Endothelial cell of umbilical vein (primary cell): ENCODE results near the gene NUDT6. TPM values are rescaled to one million over a fixed set of nuclear protein-coding genes. Genes with fewer than 3 reads are reported as not detected.

Source experiments
- BruUV-seq: library from RNA; stranded (reverse); fragments of 400-500 nt; replicated peaks from 2 replicates; lab custom pipeline; 2021; lab: Mats Ljungman, UMichigan
- CTCF ChIA-PET: fragments of 300-600, 350-600 bp; sonication (Branson Sonifier 250); formaldehyde crosslinking; loops from one replicate; lab custom pipeline; 2021; ENCODE audit warnings: antibody characterized with exemption, inconsistent platforms; lab: Charles Lee
- POLR2A ChIA-PET: fragments of 300-600, 350-600 bp; sonication (Branson Sonifier 250); formaldehyde crosslinking; loops from one replicate; lab custom pipeline; 2021; ENCODE audit warnings: antibody characterized with exemption, inconsistent platforms; lab: Charles Lee
- DNase-seq: peaks from one replicate; pipeline ENCODE4 v3.0.0-alpha.2; 2011; ENCODE audit warnings: low read depth, low spot score
- FAIRE-seq: peaks from 2 replicates; lab custom pipeline; 2011; peaks lifted over from hg19 to GRCh38; lab: Jason Lieb, UNC
- H2AFZ ChIP-seq: 2 replicates; pipeline ENCODE4 v1.6.0; 2012; ENCODE audit warnings: low read depth, low read length, control low read depth, inconsistent platforms
- H3K27ac ChIP-seq: 2 replicates; pipeline ENCODE4 v1.5.1; 2011; ENCODE audit warnings: low read depth, mild to moderate bottlenecking, control low read depth, low read length, moderate library complexity; ENCODE audit not compliant: insufficient read depth
- H3K27me3 ChIP-seq, 2 experiments: 2 replicates each; pipeline versions ENCODE4 v1.6.0 to v1.6.1; 2011; ENCODE audit warnings: low read length in 2 of 2, mixed read lengths in 1 of 2; ENCODE audit not compliant: control insufficient read depth in 2 of 2, insufficient read depth in 2 of 2
- H3K36me3 ChIP-seq, 2 experiments: 2 replicates in 1 of 2; 3 replicates in 1 of 2; pipeline ENCODE4 v1.5.1; 2011; ENCODE audit warnings: low read length in 2 of 2, mild to moderate bottlenecking in 1 of 2, moderate library complexity in 1 of 2; ENCODE audit not compliant: control insufficient read depth in 2 of 2, insufficient read depth in 2 of 2; ENCODE audit errors: extremely low read depth in 1 of 2
- H3K4me1 ChIP-seq: 3 replicates; pipeline ENCODE4 v1.5.1; 2011; ENCODE audit warnings: mild to moderate bottlenecking, low read length; ENCODE audit not compliant: control insufficient read depth, insufficient read depth; ENCODE audit errors: extremely low read depth
- H3K4me2 ChIP-seq: 2 replicates; pipeline ENCODE4 v1.6.1; 2011; ENCODE audit warnings: low read length, control low read depth, mixed read lengths; ENCODE audit not compliant: insufficient read depth
- H3K4me3 ChIP-seq, 3 experiments: fragments of 200-600 bp in 1 of 3; sonication (generic), shearing (Covaris generic) in 1 of 3; replicated peaks in 1 of 3; 2 replicates each; pipeline ENCODE4 v1.5.1; 2011 to 2016; ENCODE audit warnings: control low read depth in 3 of 3, low read length in 3 of 3, mild to moderate bottlenecking in 2 of 3, inconsistent platforms in 1 of 3, low read depth in 1 of 3, moderate library complexity in 1 of 3; ENCODE audit not compliant: insufficient read depth in 1 of 3
- H3K79me2 ChIP-seq: 2 replicates; pipeline ENCODE4 v1.6.0; 2012; ENCODE audit warnings: low read length, inconsistent platforms; ENCODE audit not compliant: control insufficient read depth, insufficient read depth
- H3K9ac ChIP-seq: replicated peaks from 2 replicates; pipeline ENCODE3; 2011; ENCODE audit warnings: low read length, control low read depth; ENCODE audit not compliant: insufficient read depth; ENCODE audit errors: extremely low read depth
- H3K9me1 ChIP-seq: replicated peaks from 3 replicates; pipeline ENCODE4 v1.6.0; 2011; ENCODE audit warnings: mild to moderate bottlenecking, low read length; ENCODE audit not compliant: control insufficient read depth, insufficient read depth; ENCODE audit errors: extremely low read depth
- H3K9me3 ChIP-seq: replicated peaks from 2 replicates; pipeline ENCODE4 v1.5.1; 2012; ENCODE audit warnings: low read length, inconsistent platforms; ENCODE audit not compliant: control insufficient read depth, insufficient read depth
- H4K20me1 ChIP-seq: replicated peaks from 2 replicates; pipeline ENCODE3; 2011; ENCODE audit warnings: mild to moderate bottlenecking, low read length; ENCODE audit not compliant: control insufficient read depth, insufficient read depth; ENCODE audit errors: extremely low read depth
- EZH2 ChIP-seq: IDR thresholded peaks from 2 replicates; pipeline ENCODE4 v1.6.1; 2012; ENCODE audit warnings: borderline replicate concordance, low read depth, mild to moderate bottlenecking, moderate library complexity, low read length, inconsistent platforms; ENCODE audit not compliant: severe bottlenecking
- FOS ChIP-seq: IDR thresholded peaks from 2 replicates; pipeline ENCODE4 v1.6.1; 2011; ENCODE audit warnings: mild to moderate bottlenecking, low read length, moderate library complexity, borderline replicate concordance; ENCODE audit not compliant: insufficient read depth
- GATA2 ChIP-seq: IDR thresholded peaks from 2 replicates; pipeline ENCODE4 v1.7.0; 2011; ENCODE audit warnings: low read depth, mild to moderate bottlenecking, moderate library complexity, mixed read lengths, low read length; ENCODE audit not compliant: insufficient read length, insufficient read depth
- JUN ChIP-seq: IDR thresholded peaks from 2 replicates; pipeline ENCODE4 v1.6.1; 2011; ENCODE audit warnings: borderline replicate concordance, low read depth; ENCODE audit not compliant: insufficient read length, insufficient read depth
- MYC ChIP-seq: IDR thresholded peaks from one replicate; pipeline ENCODE4 v1.6.1; 2011; ENCODE audit warnings: mild to moderate bottlenecking, low read depth, low read length
- POLR2A ChIP-seq: IDR thresholded peaks from 2 replicates; pipeline ENCODE4 v1.6.1; 2012; ENCODE audit warnings: low read depth, mild to moderate bottlenecking, control low read depth, low read length
- POLR2AphosphoS5 ChIP-seq: IDR thresholded peaks from 2 replicates; pipeline ENCODE4 v1.6.1; 2012; ENCODE audit warnings: low read depth, mild to moderate bottlenecking, control low read depth, low read length, moderate library complexity; ENCODE audit not compliant: insufficient read depth
- dilution Hi-C: fragments of 300-500 bp; cut with MboI; formaldehyde crosslinking; loops from one replicate; pipeline ENCODE4 v1.15.0; 2019; ENCODE audit warnings: low sequenced_read_pairs; ENCODE audit not compliant: extremely low pct_ligation_motif_present
- intact Hi-C: fragments of 100-400 bp; cut with micrococcal nuclease; formaldehyde crosslinking; loops from one replicate; pipeline ENCODE4 v1.10.0; 2022
- polyA plus RNA-seq, 4 experiments: library from polyadenylated mRNA; depleted of rRNA in 3 of 4; stranded (reverse) in 3 of 4; unstranded in 1 of 4; fragments of >200 nt; gene quantifications; 2 replicates each; pipeline versions ENCODE4 v1.2.1 to v1.2.3, GENCODE V29; 2011 to 2012; ENCODE audit warnings: missing spikeins in 1 of 4
- total RNA-seq: library from RNA; stranded (reverse); gene quantifications from 2 replicates; pipeline ENCODE4 v1.2.3, GENCODE V29; 2021
- TF ChIP-seq, protein P1 (sequence below), 2 donors: IDR thresholded peaks; 1 replicate in 1 of 2; 2 replicates in 1 of 2; pipeline ENCODE4 v1.5.1; 2011; ENCODE audit warnings: low read length in 2 of 2, mild to moderate bottlenecking in 2 of 2, moderate library complexity in 2 of 2, control low read depth in 1 of 2, inconsistent platforms in 1 of 2, low read depth in 1 of 2; ENCODE audit not compliant: insufficient read depth in 1 of 2; ENCODE audit errors: extremely low read depth in 1 of 2
- TF ChIP-seq, protein P2 (sequence below): IDR thresholded peaks from 2 replicates; pipeline ENCODE4 v1.6.1; 2011; ENCODE audit not compliant: insufficient read depth, insufficient read length

The NUDT6 gene
- total and polyA plus RNA-seq, 2 donors (not counting 3 experiments of a cell fraction or from before 2014, with no cell fraction given): 5.1 to 5.4 TPM

DNA sequence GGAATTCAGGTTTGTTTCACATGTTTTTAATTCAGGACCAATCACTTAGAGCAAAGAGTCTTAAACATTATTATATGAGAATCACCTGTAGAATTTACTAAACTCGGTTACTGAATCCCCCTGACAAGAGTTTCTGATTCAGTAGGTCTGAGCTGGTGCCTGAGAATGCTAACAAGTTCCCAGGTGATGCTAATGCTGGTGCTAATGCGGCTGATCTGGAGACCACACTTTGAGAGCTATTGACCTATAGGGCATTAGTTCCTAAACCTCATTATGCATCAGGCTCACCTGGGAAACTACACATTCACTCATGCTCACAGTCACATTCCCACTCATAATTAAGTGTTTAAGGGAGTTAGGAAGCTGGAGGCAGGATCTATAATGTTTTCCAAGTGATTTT is 36.1 kb upstream of the NUDT6 start:
- intact Hi-C loops: no loop called here

More for the DNA sequence above, 36.1 kb upstream of the NUDT6 start:
- H3K27ac ChIP-seq: no peak overlapping the region
- no peak overlapping the region for H3K9ac ChIP-seq
- no peaks in the 10 kb centered on the region for H3K9me3 ChIP-seq
- POLR2A ChIA-PET: no interaction called here
- FAIRE-seq (no peak), DNase-seq (no peak)
- TF ChIP-seq JUN (no peak), EZH2 (no peak), FOS (no peak), MYC (no peak), GATA2 (no peak), POLR2A (no peak), POLR2AphosphoS5 (no peak)
- TF ChIP-seq, protein P1, sequence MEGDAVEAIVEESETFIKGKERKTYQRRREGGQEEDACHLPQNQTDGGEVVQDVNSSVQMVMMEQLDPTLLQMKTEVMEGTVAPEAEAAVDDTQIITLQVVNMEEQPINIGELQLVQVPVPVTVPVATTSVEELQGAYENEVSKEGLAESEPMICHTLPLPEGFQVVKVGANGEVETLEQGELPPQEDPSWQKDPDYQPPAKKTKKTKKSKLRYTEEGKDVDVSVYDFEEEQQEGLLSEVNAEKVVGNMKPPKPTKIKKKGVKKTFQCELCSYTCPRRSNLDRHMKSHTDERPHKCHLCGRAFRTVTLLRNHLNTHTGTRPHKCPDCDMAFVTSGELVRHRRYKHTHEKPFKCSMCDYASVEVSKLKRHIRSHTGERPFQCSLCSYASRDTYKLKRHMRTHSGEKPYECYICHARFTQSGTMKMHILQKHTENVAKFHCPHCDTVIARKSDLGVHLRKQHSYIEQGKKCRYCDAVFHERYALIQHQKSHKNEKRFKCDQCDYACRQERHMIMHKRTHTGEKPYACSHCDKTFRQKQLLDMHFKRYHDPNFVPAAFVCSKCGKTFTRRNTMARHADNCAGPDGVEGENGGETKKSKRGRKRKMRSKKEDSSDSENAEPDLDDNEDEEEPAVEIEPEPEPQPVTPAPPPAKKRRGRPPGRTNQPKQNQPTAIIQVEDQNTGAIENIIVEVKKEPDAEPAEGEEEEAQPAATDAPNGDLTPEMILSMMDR (IDR thresholded peaks at IDR 0.05; ENCODE audit: extremely low read depth in 1 of 2, insufficient read depth in 1 of 2, low read depth in 1 of 2, low read length in 2 of 2): no peak
- TF ChIP-seq, protein P2, sequence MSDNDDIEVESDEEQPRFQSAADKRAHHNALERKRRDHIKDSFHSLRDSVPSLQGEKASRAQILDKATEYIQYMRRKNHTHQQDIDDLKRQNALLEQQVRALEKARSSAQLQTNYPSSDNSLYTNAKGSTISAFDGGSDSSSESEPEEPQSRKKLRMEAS: no peak
- H3K27me3 ChIP-seq: no peaks in the 10 kb centered on the region
- H3K4me3 ChIP-seq: no peak overlapping the region
- H3K9me1 ChIP-seq: no peaks in the 10 kb centered on the region
- no peaks in the 10 kb centered on the region for H3K4me1 ChIP-seq
- no peaks in the 10 kb centered on the region for H4K20me1 ChIP-seq
- H3K79me2 ChIP-seq: no peaks in the 10 kb centered on the region
- CTCF ChIA-PET: no interaction called here
- no peak overlapping the region for H2AFZ ChIP-seq
- H3K4me2 ChIP-seq: no peak overlapping the region
- dilution Hi-C loops: no loop called here
- H3K36me3 ChIP-seq: peaks cover 0 to 2% of the 10 kb centered on the region in 2 experiments
- no TSS peak for BruUV-seq
